HG03135 (cell line): ENCODE results near the gene C14orf93.
A peak's percentile ranks its signal among the peaks of the same experiment; 100 is the strongest.

Experiments
- ATAC-seq: cut with Tn5 transposase; IDR thresholded peaks from one replicate; pipeline ENCODE4 v1.9.1; 2021; ENCODE audit warnings: mild to moderate bottlenecking, moderate library complexity; ENCODE audit not compliant: unreplicated experiment

Gene C14orf93

DNA sequence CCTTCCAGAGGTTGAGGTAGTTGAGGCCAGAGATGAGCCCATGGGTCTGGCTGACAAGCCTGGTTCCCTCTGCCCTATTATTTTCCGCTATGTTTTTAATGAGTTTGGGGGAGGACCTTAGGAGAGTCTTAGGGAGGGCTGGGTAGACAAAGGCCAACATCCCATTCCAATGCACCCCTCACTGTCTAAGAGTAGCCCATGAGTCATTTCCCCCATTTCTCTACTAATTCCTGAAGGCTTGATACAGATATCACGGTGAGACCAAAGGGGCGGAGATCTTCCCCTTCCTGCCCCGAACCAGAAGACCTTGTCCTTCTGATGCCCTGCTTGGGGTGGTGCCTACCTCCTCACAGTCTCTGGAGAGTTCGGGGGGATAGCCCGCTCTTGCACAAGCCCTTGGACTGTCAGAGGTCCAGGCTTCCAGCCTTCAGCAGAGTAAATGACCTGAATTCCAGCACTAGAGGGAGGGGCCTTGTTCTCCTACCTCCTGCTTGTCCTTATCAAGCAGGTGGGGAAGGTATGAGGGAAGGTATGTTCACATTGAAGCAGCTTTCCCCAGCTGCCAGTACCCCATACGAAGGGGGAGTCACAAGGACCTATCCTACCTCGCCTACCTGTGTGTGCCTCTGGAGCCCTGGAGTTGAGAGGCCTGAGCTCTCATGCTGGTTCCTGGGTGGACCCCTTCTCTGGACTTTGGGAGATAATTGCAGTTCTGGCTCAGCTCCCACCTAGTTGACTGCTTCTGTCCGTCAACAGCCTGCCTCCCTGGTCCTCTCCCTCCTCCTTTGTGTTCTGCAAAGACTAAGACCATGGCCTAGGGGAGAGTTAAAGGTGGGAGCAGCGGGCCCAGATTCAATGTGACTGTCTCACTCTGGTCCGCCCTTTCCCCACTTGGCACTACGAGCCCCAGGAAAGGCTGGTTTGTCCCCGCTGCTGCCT lies 35.7 kb upstream of the C14orf93 start:
- ATAC-seq = no peak

DNA sequence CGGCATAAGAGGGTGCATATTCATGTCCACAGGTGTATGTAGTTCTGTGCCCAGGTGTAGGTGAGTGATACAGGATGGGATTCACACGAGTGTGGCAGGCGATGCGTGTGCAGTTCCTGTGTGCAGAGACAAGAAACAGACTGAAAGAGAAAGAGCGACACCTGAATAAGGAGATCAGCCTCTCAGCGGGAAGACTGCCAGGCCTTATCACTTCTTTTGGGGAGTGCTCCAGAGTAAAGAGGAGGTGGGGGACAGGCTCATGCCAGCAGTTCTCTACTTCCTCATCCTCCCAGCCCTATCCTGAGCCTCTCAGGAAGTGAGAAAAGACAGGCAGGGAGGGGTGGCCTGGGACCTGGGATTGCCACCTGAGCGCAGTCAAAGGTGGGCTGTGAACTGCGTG lies 34.9 kb upstream of the C14orf93 start:
- no peak for ATAC-seq

DNA sequence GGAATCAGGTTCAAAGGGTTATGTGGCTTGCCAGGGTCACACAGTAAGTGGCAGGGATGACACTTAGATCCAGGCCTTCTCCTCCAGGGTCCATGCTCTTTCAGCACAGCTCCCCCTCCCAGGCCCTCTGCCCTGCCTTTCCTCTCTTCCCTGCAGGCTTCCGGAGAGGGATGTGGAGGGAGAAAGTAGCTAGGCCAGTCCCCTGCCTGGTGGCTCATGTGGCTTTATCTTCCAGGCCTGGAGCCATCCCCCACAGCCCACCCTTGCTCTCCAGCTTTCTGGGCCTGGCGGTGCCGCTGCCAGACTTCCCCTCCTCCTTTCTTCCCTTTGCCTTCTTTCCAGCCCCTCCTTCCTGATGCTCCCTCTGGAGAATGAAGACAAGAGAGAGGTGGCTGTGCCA lies 33.8 kb upstream of the C14orf93 start:
- no peak for ATAC-seq

- no peak for ATAC-seq
These were observed 33.2 kb upstream of the C14orf93 start for GRCh38 chr14:23043145-23043544.

GRCh38 chr14:23042162-23042965 lies 32.4 kb upstream of the C14orf93 start, which contains the start of gene PSMB11:
Gene PSMB11, plus strand, starts transcription at chr14:23042212. Its CDS starts 14 bp downstream, at chr14:23042226.
- ATAC-seq = no peak

DNA sequence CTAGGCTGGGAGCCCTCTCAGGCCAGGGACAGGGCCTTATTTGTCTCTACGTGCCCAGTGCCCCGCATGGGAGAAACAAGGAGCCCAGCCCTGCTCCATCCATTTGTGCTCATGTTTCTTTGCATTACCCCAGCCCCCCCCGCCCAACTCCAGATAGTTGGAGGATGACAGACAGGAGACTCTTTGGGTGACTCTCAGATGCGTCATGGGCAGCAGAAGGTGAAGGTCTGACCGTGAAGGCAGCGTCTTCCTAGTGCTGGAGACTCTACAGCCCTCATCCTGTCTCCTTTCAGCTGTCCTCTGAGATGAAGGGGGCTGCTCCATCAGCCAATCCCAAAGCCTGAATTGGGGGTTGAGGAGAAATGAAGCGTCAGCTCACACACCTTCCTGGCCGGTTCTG lies 31.8 kb upstream of the C14orf93 start:
- ATAC-seq = no peak

- no peak for ATAC-seq
These were observed 30.2 kb upstream of the C14orf93 start for GRCh38 chr14:23040100-23040499.

DNA sequence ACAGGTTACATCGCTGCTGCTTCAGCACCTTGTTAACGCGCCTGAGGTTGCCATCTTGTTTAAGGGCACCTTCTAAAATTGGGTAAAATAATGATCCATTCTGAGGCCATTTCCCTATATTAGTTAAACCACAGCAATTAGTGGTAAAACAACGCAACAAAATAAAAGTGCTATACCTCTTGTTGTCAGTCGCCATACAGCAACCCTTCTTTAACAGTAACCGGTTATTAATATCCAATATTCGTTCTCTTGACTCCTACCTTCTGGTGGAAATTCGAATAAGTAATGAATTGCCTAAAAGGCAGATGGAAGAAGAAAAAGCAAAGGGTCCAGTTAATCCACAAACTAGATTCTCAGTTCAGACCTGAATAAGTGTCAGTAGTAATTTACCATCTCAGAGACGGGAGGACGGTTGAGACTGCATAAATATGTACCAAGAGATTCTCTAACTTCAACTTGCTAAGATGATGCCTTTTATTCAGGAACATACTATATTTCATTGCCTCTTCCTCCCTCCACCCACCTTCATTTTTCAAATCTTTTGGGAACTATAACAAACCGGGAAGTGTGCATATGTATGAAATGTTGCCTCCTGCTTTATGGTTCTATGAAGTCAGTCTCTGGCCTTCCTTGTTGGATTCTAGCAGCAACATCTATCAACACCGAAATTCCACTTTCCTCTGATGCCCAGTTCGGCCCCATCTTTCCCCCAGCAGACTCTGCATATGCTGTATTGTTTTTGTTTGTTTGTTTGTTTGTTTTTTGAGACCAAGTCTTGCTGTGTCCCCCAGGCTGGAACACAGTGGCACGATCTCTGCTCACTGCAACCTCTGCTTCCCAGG lies 25.6 kb upstream of the C14orf93 start:
- no peak for ATAC-seq

DNA sequence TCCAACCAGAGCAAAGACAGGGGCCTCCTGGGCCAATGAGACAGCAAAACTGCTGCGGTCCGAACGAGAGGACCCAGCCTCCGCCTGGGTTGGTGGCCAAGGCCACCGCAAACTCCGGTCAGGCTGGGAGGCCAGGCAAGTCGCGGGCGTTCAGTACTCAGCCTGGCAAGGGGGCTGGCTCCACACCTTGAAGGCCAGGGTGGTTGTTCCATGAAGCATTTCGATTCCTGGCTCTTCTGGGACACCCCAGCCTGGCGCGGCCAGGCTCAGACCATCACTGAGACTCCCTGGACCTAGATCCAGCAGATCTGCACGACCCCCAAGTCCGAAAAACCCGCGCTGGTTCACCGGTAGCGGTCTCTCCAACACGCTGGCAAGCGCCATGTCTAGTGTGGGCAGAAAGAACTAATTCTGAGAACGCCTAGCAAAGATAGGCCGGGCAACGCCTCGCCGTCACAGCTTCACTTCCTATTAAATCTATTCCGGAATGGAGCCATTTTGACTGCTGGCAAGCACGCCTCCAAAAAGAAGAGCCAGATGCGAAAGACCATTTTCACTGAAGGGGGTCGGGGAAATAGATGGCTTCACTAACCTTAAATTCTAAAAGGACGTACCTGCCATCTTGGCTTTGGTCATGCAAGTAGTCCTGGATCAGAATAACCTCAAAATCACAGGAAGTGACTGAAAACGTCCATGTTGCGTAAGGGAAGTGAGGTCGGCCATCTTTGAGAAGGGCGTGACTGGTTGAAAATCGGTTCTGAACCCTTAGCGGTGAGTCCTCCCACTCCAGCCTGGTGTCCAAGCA lies 24.8 kb upstream of the C14orf93 start, which contains the start of gene PSMB5:
Gene PSMB5 (minus strand): TSS at position 403 of the 805 bp plus-strand sequence. CDS start 19 bp downstream, at position 384.
- ATAC-seq = peak; percentile 93

GRCh38 chr14:23033801-23034497 lies 24.0 kb upstream of the C14orf93 start:
- ATAC-seq = peak; percentile 19

DNA sequence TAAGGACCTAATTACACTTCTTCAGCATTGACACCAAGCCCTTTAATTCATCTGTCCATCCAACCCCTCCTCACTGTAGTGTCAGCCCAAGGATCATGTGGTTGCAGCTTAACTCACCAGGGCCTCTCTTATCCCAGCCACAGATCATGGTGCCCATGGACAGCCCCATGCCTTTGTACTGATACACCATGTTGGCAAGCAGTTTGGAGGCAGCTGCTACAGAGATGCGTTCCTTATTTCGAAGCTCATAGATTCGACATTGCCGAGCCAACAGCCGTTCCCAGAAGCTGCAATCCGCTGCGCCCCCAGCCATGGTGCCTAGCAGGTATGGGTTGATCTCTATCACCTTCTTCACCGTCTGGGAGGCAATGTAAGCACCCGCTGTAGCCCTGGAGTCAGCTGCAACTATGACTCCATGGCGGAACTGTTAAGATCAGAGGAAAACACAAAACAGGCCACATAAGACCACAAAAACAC lies 23.3 kb upstream of the C14orf93 start:
- no peak for ATAC-seq

DNA sequence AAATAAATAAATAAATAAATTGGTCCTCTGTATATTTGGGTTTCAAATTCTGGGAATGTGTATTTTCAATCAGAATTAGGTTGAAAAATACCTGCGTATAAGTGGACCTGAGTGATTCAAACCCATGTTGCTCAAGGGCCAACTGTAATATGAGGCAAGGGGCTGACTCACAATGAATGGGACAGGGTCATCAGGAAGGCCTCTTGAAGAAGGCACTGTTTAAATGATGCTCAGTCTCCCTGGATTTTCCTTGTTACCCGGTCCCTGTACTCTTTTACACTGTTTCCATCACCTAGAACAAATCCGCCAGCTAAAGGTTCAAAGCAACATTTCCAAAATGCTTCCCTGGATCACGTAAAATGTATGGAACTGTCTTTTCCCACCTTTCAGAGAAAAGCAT lies 21.0 kb upstream of the C14orf93 start:
- no peak for ATAC-seq

DNA sequence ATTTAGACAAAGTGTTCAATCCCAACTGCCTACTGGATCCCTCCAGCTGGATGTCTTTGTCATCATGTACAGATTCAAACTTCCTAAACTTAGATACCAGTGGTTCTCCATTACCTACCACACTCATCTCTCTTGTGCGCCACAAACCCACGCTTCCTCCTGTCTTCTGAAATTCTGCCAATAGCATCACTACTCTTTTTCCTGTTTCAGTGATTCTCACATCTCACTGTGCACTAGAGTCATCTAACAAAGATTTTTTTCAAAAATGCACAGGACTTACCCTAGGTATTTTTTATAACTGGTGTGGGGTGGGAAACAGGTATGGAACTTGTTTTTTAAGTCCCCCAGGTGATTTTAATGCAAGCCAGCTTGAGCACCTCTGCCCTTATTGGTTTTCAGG lies 18.9 kb upstream of the C14orf93 start:
- no peak for ATAC-seq

GRCh38 chr14:23025151-23025814 lies 15.3 kb upstream of the C14orf93 start:
- ATAC-seq = no peak

GRCh38 chr14:23024612-23025075 lies 14.7 kb upstream of the C14orf93 start:
- no peak for ATAC-seq

DNA sequence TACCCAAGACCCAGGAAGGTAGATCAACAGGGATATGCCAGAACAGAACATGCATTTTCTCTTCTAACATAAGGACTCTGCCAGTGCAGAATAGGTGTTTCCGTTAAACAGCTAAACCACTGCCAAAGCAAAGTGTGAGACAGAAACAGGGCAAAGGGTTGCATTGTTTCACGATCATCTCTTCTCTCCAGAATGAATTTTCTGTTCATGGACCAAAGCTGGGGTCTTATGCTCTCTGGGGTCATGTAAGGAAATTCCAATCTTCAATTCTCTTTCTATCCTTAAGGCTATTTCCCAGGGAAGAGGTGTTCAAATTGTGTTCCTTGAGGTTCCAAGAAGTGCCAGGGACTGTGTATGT lies 13.8 kb upstream of the C14orf93 start:
- ATAC-seq = no peak

- ATAC-seq = no peak
These were observed 13.3 kb upstream of the C14orf93 start for GRCh38 chr14:23023022-23023794.

DNA sequence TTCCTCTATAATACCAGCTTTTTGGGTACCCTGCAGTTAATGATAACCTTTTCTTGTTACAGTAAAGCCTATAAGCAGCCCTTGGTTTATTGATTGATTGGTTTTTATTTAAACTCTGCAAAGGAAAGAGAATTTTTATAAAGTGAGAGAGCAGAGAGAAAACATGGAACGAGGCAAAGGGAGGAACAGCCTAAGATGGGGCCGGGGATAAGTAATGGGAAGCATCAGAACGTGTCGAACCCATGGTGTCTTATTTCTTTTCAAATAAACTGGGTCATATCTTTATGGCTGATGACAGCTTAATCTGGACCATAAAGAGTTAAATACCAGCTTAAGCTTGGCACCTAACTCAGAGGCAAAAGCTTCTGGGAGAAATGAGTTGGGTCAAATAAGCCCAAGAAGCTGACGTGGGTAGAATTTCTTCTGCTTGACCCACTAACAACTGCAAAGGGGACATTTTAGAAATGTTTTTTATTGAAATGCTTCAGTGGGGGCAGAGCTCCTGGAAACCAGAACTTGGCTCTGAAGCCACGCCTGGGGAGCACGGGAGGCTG lies 12.0 kb upstream of the C14orf93 start:
- ATAC-seq = no peak
